ENCODE measurements around the gene FAHD2B.
"Not testable (repeated sequence)": the region's sequence is repeated elsewhere in the genome, so short reads cannot be mapped to it uniquely, and the experiment has no call there.

- not testable (repeated sequence) for TF ChIP-seq CTCF (tag by site-specific recombination; IDR thresholded peaks at IDR 0.05); ATF2 (tag by site-specific recombination; IDR thresholded peaks at IDR 0.05; ENCODE audit: low read depth)
These were observed 26.0 kb downstream of the FAHD2B start for GRCh38 chr2:97068722-97069121.

All from HEK293 (cell line).